OCI-LY7 (cell line): Measurements from ENCODE around the gene PKLR.

Experiments
- EZH2phosphoT487 ChIP-seq: fragments of 200-600 bp; sonication (generic); IDR thresholded peaks from 2 replicates; pipeline ENCODE4 v1.6.1; 2018; ENCODE audit warnings: low read depth, borderline replicate concordance, mild to moderate bottlenecking, mixed run types, antibody characterized with exemption, low read length, moderate library complexity, mixed read lengths
- TF ChIP-seq, protein P1 (sequence below): fragments of 200-600 bp; sonication (generic); conservative IDR thresholded peaks from 2 replicates; pipeline ENCODE4 v1.5.1; 2014; ENCODE audit warnings: mild to moderate bottlenecking, antibody characterized with exemption, low read length, moderate library complexity, mixed read lengths

DNA sequence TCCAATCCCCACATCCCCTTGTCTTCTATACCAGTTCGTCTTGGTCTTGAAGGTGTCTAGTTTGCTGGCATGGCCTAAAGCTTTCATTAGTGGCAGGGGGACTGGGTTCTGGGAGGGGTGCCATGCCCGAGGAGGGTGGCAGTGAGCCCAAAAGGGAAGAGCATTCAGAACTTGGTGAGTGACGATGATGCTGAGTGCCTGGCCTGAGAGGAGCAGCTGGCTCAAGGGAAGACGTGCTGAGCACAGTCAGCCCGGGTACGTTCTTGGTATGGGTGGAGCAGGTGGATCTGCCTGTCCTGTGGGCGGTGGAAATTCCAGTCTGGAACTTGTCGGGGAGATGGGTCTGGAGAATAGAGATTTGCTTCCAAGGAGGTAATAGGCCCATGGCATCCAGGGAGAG, 12.0 kb upstream of the PKLR start:
- TF ChIP-seq, protein P1, sequence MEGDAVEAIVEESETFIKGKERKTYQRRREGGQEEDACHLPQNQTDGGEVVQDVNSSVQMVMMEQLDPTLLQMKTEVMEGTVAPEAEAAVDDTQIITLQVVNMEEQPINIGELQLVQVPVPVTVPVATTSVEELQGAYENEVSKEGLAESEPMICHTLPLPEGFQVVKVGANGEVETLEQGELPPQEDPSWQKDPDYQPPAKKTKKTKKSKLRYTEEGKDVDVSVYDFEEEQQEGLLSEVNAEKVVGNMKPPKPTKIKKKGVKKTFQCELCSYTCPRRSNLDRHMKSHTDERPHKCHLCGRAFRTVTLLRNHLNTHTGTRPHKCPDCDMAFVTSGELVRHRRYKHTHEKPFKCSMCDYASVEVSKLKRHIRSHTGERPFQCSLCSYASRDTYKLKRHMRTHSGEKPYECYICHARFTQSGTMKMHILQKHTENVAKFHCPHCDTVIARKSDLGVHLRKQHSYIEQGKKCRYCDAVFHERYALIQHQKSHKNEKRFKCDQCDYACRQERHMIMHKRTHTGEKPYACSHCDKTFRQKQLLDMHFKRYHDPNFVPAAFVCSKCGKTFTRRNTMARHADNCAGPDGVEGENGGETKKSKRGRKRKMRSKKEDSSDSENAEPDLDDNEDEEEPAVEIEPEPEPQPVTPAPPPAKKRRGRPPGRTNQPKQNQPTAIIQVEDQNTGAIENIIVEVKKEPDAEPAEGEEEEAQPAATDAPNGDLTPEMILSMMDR, result no peak
- TF ChIP-seq EZH2phosphoT487, result no peak
